GM18907 (cell line): ENCODE results near the gene ANKRD13D.

Experiments
- ATAC-seq: cut with Tn5 transposase; IDR thresholded peaks from one replicate; pipeline ENCODE4 v1.9.1; 2021; ENCODE audit warnings: mild to moderate bottlenecking, moderate library complexity; ENCODE audit not compliant: unreplicated experiment

Gene ANKRD13D

GRCh38 chr11:67302571-67303131 is 13.5 kb downstream of the ANKRD13D start:
- no peak for ATAC-seq

- ATAC-seq, result no peak
These were observed 14.2 kb downstream of the ANKRD13D start, which contains the start of gene SSH3 for GRCh38 chr11:67303132-67303834. Gene SSH3, plus strand, starts transcription at chr11:67303530. Its CDS starts 96 bp downstream, at chr11:67303626.

- no peak for ATAC-seq
These were observed 14.8 kb downstream of the ANKRD13D start for GRCh38 chr11:67303835-67304411.

- no peak for ATAC-seq
These were observed 15.5 kb downstream of the ANKRD13D start for GRCh38 chr11:67304511-67305113.

GRCh38 chr11:67306769-67307544 is 17.9 kb downstream of the ANKRD13D start:
- no peak for ATAC-seq

- no peak for ATAC-seq
These were observed 18.5 kb downstream of the ANKRD13D start for GRCh38 chr11:67307545-67308001.

- no peak for ATAC-seq
These were observed 19.1 kb downstream of the ANKRD13D start for GRCh38 chr11:67308031-67308866.

- ATAC-seq, result no peak
These were observed 20.1 kb downstream of the ANKRD13D start for GRCh38 chr11:67309166-67309565.

GRCh38 chr11:67309661-67310061 is 20.6 kb downstream of the ANKRD13D start:
- ATAC-seq, result no peak

- ATAC-seq, result no peak
These were observed 21.3 kb downstream of the ANKRD13D start for GRCh38 chr11:67310246-67311050.

- ATAC-seq, result no peak
These were observed 22.0 kb downstream of the ANKRD13D start for GRCh38 chr11:67311051-67311555.

- no peak for ATAC-seq
These were observed 22.5 kb downstream of the ANKRD13D start for GRCh38 chr11:67311556-67312082.

- ATAC-seq, result no peak
These were observed 23.3 kb downstream of the ANKRD13D start for GRCh38 chr11:67312187-67313021.

- no peak for ATAC-seq
These were observed 24.2 kb downstream of the ANKRD13D start for GRCh38 chr11:67313125-67313890.

- ATAC-seq, result no peak
These were observed 25.1 kb downstream of the ANKRD13D start for GRCh38 chr11:67314218-67314617.

GRCh38 chr11:67315325-67315909 is 26.3 kb downstream of the ANKRD13D start:
- ATAC-seq, result no peak

GRCh38 chr11:67316882-67317204 is 27.7 kb downstream of the ANKRD13D start:
- ATAC-seq, result no peak
